Sigmoid colon (tissue), 7 donors: ENCODE results near the gene TBL3. TPM values are rescaled to one million over a fixed set of nuclear protein-coding genes. Genes with fewer than 3 reads are reported as not detected.

Experiments used
- DNase-seq: peaks from one replicate; pipeline ENCODE4 v3.0.0-alpha.2; 2019
- H3K27ac ChIP-seq, 4 donors: fragments of 200-600 bp; sonication (generic); one replicate each; pipeline ENCODE4 v1.5.1; 2016 to 2019; ENCODE audit warnings: mild to moderate bottlenecking in 1 of 4
- H3K27me3 ChIP-seq, 3 donors: fragments of 200-600 bp; sonication (generic); one replicate each; pipeline ENCODE4 v1.5.1; 2019; ENCODE audit warnings: mild to moderate bottlenecking in 1 of 3
- H3K36me3 ChIP-seq, 4 donors: fragments of 200-600 bp; sonication (generic); one replicate each; pipeline ENCODE4 v1.5.1; 2016 to 2019
- H3K4me1 ChIP-seq, 4 donors: fragments of 200-600 bp; sonication (generic); one replicate each; pipeline ENCODE4 v1.5.1; 2017 to 2019
- H3K4me3 ChIP-seq, 4 donors: fragments of 200-600 bp; sonication (generic); one replicate each; pipeline ENCODE4 v1.5.1; 2017 to 2019; ENCODE audit warnings: mild to moderate bottlenecking in 2 of 4, moderate library complexity in 1 of 4
- H3K9me3 ChIP-seq, 4 donors: fragments of 200-600 bp in 3 of 4; sonication (generic) in 3 of 4; one replicate each; pipeline versions ENCODE4 v1.5.1 to v1.6.1; 2013 to 2019
- EP300 ChIP-seq, 4 donors: sonication (generic); formaldehyde crosslinking; IDR thresholded peaks; one replicate each; pipeline ENCODE4 v1.6.1; 2017; ENCODE audit warnings: antibody characterized with exemption in 4 of 4
- POLR2A ChIP-seq, 2 donors: fragments of 450-650 bp; IDR thresholded peaks; one replicate each; pipeline ENCODE4 v1.6.1; 2016; ENCODE audit warnings: antibody characterized with exemption in 2 of 2, mild to moderate bottlenecking in 2 of 2, moderate library complexity in 2 of 2
- POLR2AphosphoS5 ChIP-seq, 4 donors: sonication (generic); formaldehyde crosslinking; IDR thresholded peaks; one replicate each; pipeline ENCODE4 v1.6.1; 2017; ENCODE audit warnings: antibody characterized with exemption in 4 of 4
- WGBS, 2 donors: extraction: QIAGEN DNeasy Blood & Tissue Kit; methylation state at CpG; one replicate each; pipeline ENCODE4 v1.1.7; 2013; 5-methylcytosine and 5-hydroxymethylcytosine counted together
- intact Hi-C: fragments of 100-400 bp; cut with DNase I; formaldehyde crosslinking; loops from one replicate; pipeline ENCODE4 v1.15.1; 2023
- polyA plus RNA-seq, 3 donors: library from polyadenylated mRNA; stranded (reverse); fragments of 200-250 nt; gene quantifications; one replicate each; pipeline ENCODE4 v1.2.3, GENCODE V29; 2013
- total RNA-seq, 4 donors: library from RNA; depleted of rRNA; stranded (reverse); fragments of >200 nt; gene quantifications; one replicate each; pipeline ENCODE4 v1.1.0, GENCODE V29; 2016
- TF ChIP-seq, protein P1 (sequence below), 4 experiments: fragments of 450-650 bp in 3 of 4; fragments of 200-600 bp in 1 of 4; IDR thresholded peaks; one replicate each; pipeline ENCODE4 v1.5.1; 2016 to 2019; ENCODE audit warnings: antibody characterized with exemption in 4 of 4, mild to moderate bottlenecking in 3 of 4, moderate library complexity in 2 of 4
- donor health status: healthy with polysubstance abuse.
- donor health status: Bipolar disorder and iron deficiency.
- donor health status: healthy.

TBL3 gene
- total and polyA plus RNA-seq, 7 donors: 14.3 to 37.4 (median 25.4) TPM

GRCh38 chr16:2019921-2020831, 48.3 kb downstream of the TBL3 start:
- H3K27ac ChIP-seq: no peak overlapping the region
- 1 to 2% methylated on average over 96 of the region's 96 CpGs for WGBS, 2 donors
- peaks cover 25 to 42% (median 40%) of the 10 kb centered on the region in 3 donors for H3K27me3 ChIP-seq
- intact Hi-C loops: loop anchor here (5.0 kb wide), 1 partner anchor 232 kb away; the partner anchor contains the start of gene ECI1
- TF ChIP-seq EP300 (IDR thresholded peaks at IDR 0.05) (no peak), POLR2AphosphoS5 (IDR thresholded peaks at IDR 0.05) (no peak), POLR2A (IDR thresholded peaks at IDR 0.05) (no peak)
- TF ChIP-seq, protein P1, sequence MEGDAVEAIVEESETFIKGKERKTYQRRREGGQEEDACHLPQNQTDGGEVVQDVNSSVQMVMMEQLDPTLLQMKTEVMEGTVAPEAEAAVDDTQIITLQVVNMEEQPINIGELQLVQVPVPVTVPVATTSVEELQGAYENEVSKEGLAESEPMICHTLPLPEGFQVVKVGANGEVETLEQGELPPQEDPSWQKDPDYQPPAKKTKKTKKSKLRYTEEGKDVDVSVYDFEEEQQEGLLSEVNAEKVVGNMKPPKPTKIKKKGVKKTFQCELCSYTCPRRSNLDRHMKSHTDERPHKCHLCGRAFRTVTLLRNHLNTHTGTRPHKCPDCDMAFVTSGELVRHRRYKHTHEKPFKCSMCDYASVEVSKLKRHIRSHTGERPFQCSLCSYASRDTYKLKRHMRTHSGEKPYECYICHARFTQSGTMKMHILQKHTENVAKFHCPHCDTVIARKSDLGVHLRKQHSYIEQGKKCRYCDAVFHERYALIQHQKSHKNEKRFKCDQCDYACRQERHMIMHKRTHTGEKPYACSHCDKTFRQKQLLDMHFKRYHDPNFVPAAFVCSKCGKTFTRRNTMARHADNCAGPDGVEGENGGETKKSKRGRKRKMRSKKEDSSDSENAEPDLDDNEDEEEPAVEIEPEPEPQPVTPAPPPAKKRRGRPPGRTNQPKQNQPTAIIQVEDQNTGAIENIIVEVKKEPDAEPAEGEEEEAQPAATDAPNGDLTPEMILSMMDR (IDR thresholded peaks at IDR 0.05): no peak
- no peaks in the 10 kb centered on the region for H3K9me3 ChIP-seq
- H3K36me3 ChIP-seq: no peaks in the 10 kb centered on the region
- peak overlapping the region in 1 of 4 donors; percentile 1 for H3K4me3 ChIP-seq
- H3K4me1 ChIP-seq: peaks cover 4 to 32% (median 29%) of the 10 kb centered on the region in 4 donors
- DNase-seq: no peak

- intact Hi-C loops: loop anchor here (2.0 to 5.0 kb wide), 3 partner anchors 118 to 230 kb away; partner anchors contain the start of gene ECI1
- H3K27ac ChIP-seq: peak overlapping the region in 2 of 4 donors; percentile 64 to 78
- H3K9me3 ChIP-seq: no peaks in the 10 kb centered on the region
- no peaks in the 10 kb centered on the region for H3K36me3 ChIP-seq
- H3K4me1 ChIP-seq: peaks cover 4 to 51% (median 46%) of the 10 kb centered on the region in 4 donors
- H3K4me3 ChIP-seq: peak overlapping the region; percentile 7 to 44 (median 36)
- no peak for DNase-seq
- H3K27me3 ChIP-seq: peaks cover 25 to 42% (median 33%) of the 10 kb centered on the region in 3 donors
- WGBS, 2 donors: 3% methylated on average over 14 of the region's 14 CpGs
- no peak for TF ChIP-seq POLR2A (IDR thresholded peaks at IDR 0.05)
- TF ChIP-seq POLR2AphosphoS5 (IDR thresholded peaks at IDR 0.05): no peak
- no peak for TF ChIP-seq EP300 (IDR thresholded peaks at IDR 0.05)
- TF ChIP-seq, protein P1 (IDR thresholded peaks at IDR 0.05): no peak
Observed at GRCh38 chr16:2022723-2023091, 50.9 kb downstream of the TBL3 start.

DNA sequence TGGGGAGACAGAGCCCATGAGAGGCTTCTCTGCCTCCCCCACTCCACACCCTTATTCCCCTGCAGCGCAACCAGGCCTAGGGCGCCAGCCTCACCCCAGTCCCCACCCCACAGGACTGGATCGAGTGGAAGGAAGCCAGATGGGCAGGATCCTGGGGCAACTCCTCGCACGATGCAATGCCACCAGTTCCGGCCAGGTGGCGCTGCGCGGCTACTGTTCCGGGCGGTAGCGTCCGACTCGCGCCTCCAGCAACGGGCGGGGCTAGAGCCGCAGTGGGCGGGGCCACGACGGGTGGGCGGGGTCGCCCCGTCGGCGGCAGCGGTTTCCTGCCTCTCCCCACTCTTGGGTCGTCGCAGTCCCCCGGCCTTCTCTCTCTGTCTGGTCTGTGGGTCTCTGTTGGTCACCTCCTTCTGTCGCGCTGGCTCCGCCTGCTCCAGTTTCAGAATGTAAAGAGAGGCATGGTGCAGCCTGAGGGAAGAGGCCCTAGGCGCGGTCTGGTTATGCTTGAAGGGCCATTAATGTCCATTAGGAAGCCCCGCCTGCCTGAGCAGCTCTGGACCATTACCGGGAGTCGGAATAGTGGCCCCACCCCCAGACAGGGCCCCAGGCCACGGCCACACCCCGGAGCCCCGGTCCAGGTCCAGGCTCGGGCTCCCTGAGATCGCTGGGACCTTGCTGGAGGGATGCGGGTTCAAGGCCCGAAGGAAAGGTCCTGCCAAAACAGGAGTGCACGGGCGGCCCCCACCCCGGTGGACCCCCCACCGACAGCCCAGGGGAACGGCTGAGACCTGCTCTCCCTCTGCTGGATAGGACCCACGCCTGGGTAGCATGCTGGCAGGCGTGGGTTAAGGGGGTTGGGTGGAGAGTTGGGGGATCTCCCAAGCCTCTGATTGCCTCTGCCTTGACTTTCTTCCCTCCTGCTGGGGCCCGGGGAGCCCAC, 51.5 kb downstream of the TBL3 start:
- no peaks in the 10 kb centered on the region for H3K36me3 ChIP-seq
- H3K4me1 ChIP-seq: peaks cover 4 to 57% (median 51%) of the 10 kb centered on the region in 4 donors
- intact Hi-C loops: loop anchor here (2.0 to 5.0 kb wide), 3 partner anchors 117 to 229 kb away; partner anchors contain the start of gene ECI1
- H3K27ac ChIP-seq: peak overlapping the region; percentile 64 to 78 (median 71)
- WGBS, 2 donors: 12 to 16% methylated on average over 53 of the region's 53 CpGs
- H3K27me3 ChIP-seq: peaks cover 25 to 36% (median 33%) of the 10 kb centered on the region in 3 donors
- no peaks in the 10 kb centered on the region for H3K9me3 ChIP-seq
- H3K4me3 ChIP-seq: peak overlapping the region; percentile 8 to 44 (median 36)
- peak; percentile 96 for DNase-seq
- TF ChIP-seq, protein P1 (IDR thresholded peaks at IDR 0.05): peak; percentile 95 to 98 (median 96)
- no peak for TF ChIP-seq EP300 (IDR thresholded peaks at IDR 0.05)
- peak in 3 of 4 donors; percentile 19 to 61 (median 54) for TF ChIP-seq POLR2AphosphoS5 (IDR thresholded peaks at IDR 0.05)

- no peaks in the 10 kb centered on the region for H3K9me3 ChIP-seq
- H3K27me3 ChIP-seq: peaks cover 23 to 29% (median 28%) of the 10 kb centered on the region in 3 donors
- DNase-seq: no peak
- peak overlapping the region; percentile 64 to 78 (median 71) for H3K27ac ChIP-seq
- intact Hi-C loops: loop anchor here (5.0 kb wide), 1 partner anchor 228 kb away; the partner anchor contains the start of gene ECI1
- 87 to 90% methylated on average over 12 of the region's 12 CpGs for WGBS, 2 donors
- H3K4me1 ChIP-seq: peaks cover 4 to 64% (median 53%) of the 10 kb centered on the region in 4 donors
- TF ChIP-seq POLR2AphosphoS5 (IDR thresholded peaks at IDR 0.05) (no peak), EP300 (IDR thresholded peaks at IDR 0.05) (no peak), POLR2A (IDR thresholded peaks at IDR 0.05) (no peak)
- TF ChIP-seq, protein P1 (IDR thresholded peaks at IDR 0.05): no peak
- H3K36me3 ChIP-seq: no peaks in the 10 kb centered on the region
- H3K4me3 ChIP-seq: no peak overlapping the region
Observed at GRCh38 chr16:2024032-2024420, 52.2 kb downstream of the TBL3 start.
